NT2/D1 (cell line): ENCODE measurements around the gene GIPC2.

ENCODE experiments used
- DNase-seq: peaks from one replicate; pipeline ENCODE4 v3.0.0-alpha.2; 2011; ENCODE audit warnings: low read depth, low spot score
- H3K27me3 ChIP-seq: 2 replicates; pipeline ENCODE4 v1.6.0; 2011; ENCODE audit warnings: mild to moderate bottlenecking; ENCODE audit not compliant: insufficient read length, insufficient read depth
- H3K36me3 ChIP-seq: 2 replicates; pipeline ENCODE4 v1.6.1; 2011; ENCODE audit warnings: mild to moderate bottlenecking, low read length, mixed read lengths; ENCODE audit not compliant: insufficient read depth, insufficient read length
- H3K4me1 ChIP-seq: 2 replicates; pipeline ENCODE4 v1.5.1; 2011; ENCODE audit not compliant: insufficient read depth, insufficient read length
- H3K4me3 ChIP-seq: 2 replicates; pipeline ENCODE4 v1.5.1; 2011; ENCODE audit warnings: low read depth; ENCODE audit not compliant: insufficient read length
- H3K9ac ChIP-seq: 2 replicates; pipeline ENCODE4 v1.6.0; 2011; ENCODE audit warnings: low read depth; ENCODE audit not compliant: insufficient read length
- H3K9me3 ChIP-seq: 2 replicates; pipeline ENCODE4 v1.5.1; 2011; ENCODE audit warnings: mild to moderate bottlenecking, low read length; ENCODE audit not compliant: insufficient read depth
- SUZ12 ChIP-seq: IDR thresholded peaks from 2 replicates; pipeline ENCODE4 v1.6.1; 2011; ENCODE audit not compliant: insufficient read length, insufficient read depth; ENCODE audit errors: extremely low read depth
- YY1 ChIP-seq: IDR thresholded peaks from 2 replicates; pipeline ENCODE4 v1.6.1; 2011; ENCODE audit not compliant: insufficient read length, insufficient read depth
- ZNF274 ChIP-seq: IDR thresholded peaks from 2 replicates; pipeline ENCODE4 v1.6.1; 2011; ENCODE audit warnings: mild to moderate bottlenecking, low read depth, low read length

The GIPC2 gene

GRCh38 chr1:78005448-78005722 lies 40.4 kb upstream of the GIPC2 start:
- peak overlapping the region; percentile 38 for H3K4me3 ChIP-seq
- DNase-seq, result no peak
- H3K27me3 ChIP-seq, result no peaks in the 10 kb centered on the region
- no peaks in the 10 kb centered on the region for H3K4me1 ChIP-seq
- TF ChIP-seq ZNF274, result no peak
- TF ChIP-seq YY1, result no peak
- no peak for TF ChIP-seq SUZ12
- H3K9ac ChIP-seq, result peak overlapping the region; percentile 6
- H3K36me3 ChIP-seq, result peaks cover 4% of the 10 kb centered on the region
- H3K9me3 ChIP-seq, result no peaks in the 10 kb centered on the region

GRCh38 chr1:78005755-78006154 lies 40.0 kb upstream of the GIPC2 start:
- peaks cover 4% of the 10 kb centered on the region for H3K36me3 ChIP-seq
- H3K27me3 ChIP-seq, result no peaks in the 10 kb centered on the region
- no peaks in the 10 kb centered on the region for H3K4me1 ChIP-seq
- H3K9me3 ChIP-seq, result no peaks in the 10 kb centered on the region
- peak overlapping the region; percentile 38 for H3K4me3 ChIP-seq
- H3K9ac ChIP-seq, result peak overlapping the region; percentile 6
- TF ChIP-seq YY1, result no peak
- no peak for TF ChIP-seq ZNF274
- no peak for TF ChIP-seq SUZ12
- no peak for DNase-seq

- Histone ChIP-seq H3K4me1 (no peaks in the 10 kb centered on the region), H3K9me3 (no peaks in the 10 kb centered on the region), H3K27me3 (no peaks in the 10 kb centered on the region), H3K4me3 (no peak overlapping the region), H3K36me3 (peaks cover 4% of the 10 kb centered on the region), H3K9ac (peak overlapping the region; percentile 21)
- DNase-seq, result no peak
- no peak for TF ChIP-seq YY1
- no peak for TF ChIP-seq SUZ12
- no peak for TF ChIP-seq ZNF274
Measured at GRCh38 chr1:78006521-78006920, 39.2 kb upstream of the GIPC2 start.

GRCh38 chr1:78007677-78008341 lies 38.0 kb upstream of the GIPC2 start:
- DNase-seq, result no peak
- Histone ChIP-seq H3K9me3 (no peaks in the 10 kb centered on the region), H3K36me3 (peaks cover 6% of the 10 kb centered on the region), H3K4me3 (no peak overlapping the region), H3K4me1 (no peaks in the 10 kb centered on the region), H3K9ac (no peak overlapping the region), H3K27me3 (no peaks in the 10 kb centered on the region)
- no peak for TF ChIP-seq YY1
- TF ChIP-seq ZNF274, result no peak
- no peak for TF ChIP-seq SUZ12

GRCh38 chr1:78009276-78009675 lies 36.5 kb upstream of the GIPC2 start:
- H3K4me1 ChIP-seq, result no peaks in the 10 kb centered on the region
- no peak overlapping the region for H3K4me3 ChIP-seq
- TF ChIP-seq YY1 (no peak), ZNF274 (no peak), SUZ12 (no peak)
- H3K36me3 ChIP-seq, result peaks cover 18% of the 10 kb centered on the region
- no peak for DNase-seq
- H3K9me3 ChIP-seq, result no peaks in the 10 kb centered on the region
- no peaks in the 10 kb centered on the region for H3K27me3 ChIP-seq
- no peak overlapping the region for H3K9ac ChIP-seq

- no peak for TF ChIP-seq YY1
- no peak for TF ChIP-seq ZNF274
- no peak for TF ChIP-seq SUZ12
- H3K36me3 ChIP-seq, result peaks cover 23% of the 10 kb centered on the region
- no peak overlapping the region for H3K4me3 ChIP-seq
- H3K27me3 ChIP-seq, result no peaks in the 10 kb centered on the region
- H3K4me1 ChIP-seq, result no peaks in the 10 kb centered on the region
- no peak overlapping the region for H3K9ac ChIP-seq
- no peaks in the 10 kb centered on the region for H3K9me3 ChIP-seq
- no peak for DNase-seq
Measured at GRCh38 chr1:78009836-78010235, 35.9 kb upstream of the GIPC2 start.

GRCh38 chr1:78011050-78011449 lies 34.7 kb upstream of the GIPC2 start:
- Histone ChIP-seq H3K27me3 (no peaks in the 10 kb centered on the region), H3K4me1 (no peaks in the 10 kb centered on the region), H3K9me3 (no peaks in the 10 kb centered on the region), H3K9ac (no peak overlapping the region), H3K36me3 (peaks cover 31% of the 10 kb centered on the region), H3K4me3 (no peak overlapping the region)
- DNase-seq, result no peak
- no peak for TF ChIP-seq SUZ12
- TF ChIP-seq ZNF274, result no peak
- TF ChIP-seq YY1, result no peak

GRCh38 chr1:78015148-78015547 lies 30.6 kb upstream of the GIPC2 start:
- H3K36me3 ChIP-seq, result peaks cover 51% of the 10 kb centered on the region
- H3K4me1 ChIP-seq, result no peaks in the 10 kb centered on the region
- TF ChIP-seq SUZ12, result no peak
- TF ChIP-seq ZNF274, result no peak
- no peak for TF ChIP-seq YY1
- H3K9ac ChIP-seq, result no peak overlapping the region
- no peak overlapping the region for H3K4me3 ChIP-seq
- H3K9me3 ChIP-seq, result no peaks in the 10 kb centered on the region
- no peak for DNase-seq
- no peaks in the 10 kb centered on the region for H3K27me3 ChIP-seq
